Uterus (tissue), 2 donors: ENCODE data around the gene ITIH5.

Experiments used
- POLR2A ChIP-seq, 2 donors: fragments of 450-650 bp; IDR thresholded peaks; one replicate each; pipeline ENCODE4 v1.6.1; 2016; ENCODE audit warnings: antibody characterized with exemption in 2 of 2, mild to moderate bottlenecking in 1 of 2, moderate library complexity in 1 of 2
- TF ChIP-seq, protein P1 (sequence below), 4 experiments: fragments of 200-600 bp in 2 of 4; fragments of 450-650 bp in 2 of 4; sonication (generic) in 2 of 4; IDR thresholded peaks; one replicate each; pipeline ENCODE4 v1.5.1; 2016 to 2019; ENCODE audit warnings: antibody characterized with exemption in 4 of 4, mild to moderate bottlenecking in 2 of 4, moderate library complexity in 1 of 4

GRCh38 chr10:7593905-7594304 is 72.9 kb downstream of the ITIH5 start:
- no peak for TF ChIP-seq POLR2A (IDR thresholded peaks at IDR 0.05)
- TF ChIP-seq, protein P1, sequence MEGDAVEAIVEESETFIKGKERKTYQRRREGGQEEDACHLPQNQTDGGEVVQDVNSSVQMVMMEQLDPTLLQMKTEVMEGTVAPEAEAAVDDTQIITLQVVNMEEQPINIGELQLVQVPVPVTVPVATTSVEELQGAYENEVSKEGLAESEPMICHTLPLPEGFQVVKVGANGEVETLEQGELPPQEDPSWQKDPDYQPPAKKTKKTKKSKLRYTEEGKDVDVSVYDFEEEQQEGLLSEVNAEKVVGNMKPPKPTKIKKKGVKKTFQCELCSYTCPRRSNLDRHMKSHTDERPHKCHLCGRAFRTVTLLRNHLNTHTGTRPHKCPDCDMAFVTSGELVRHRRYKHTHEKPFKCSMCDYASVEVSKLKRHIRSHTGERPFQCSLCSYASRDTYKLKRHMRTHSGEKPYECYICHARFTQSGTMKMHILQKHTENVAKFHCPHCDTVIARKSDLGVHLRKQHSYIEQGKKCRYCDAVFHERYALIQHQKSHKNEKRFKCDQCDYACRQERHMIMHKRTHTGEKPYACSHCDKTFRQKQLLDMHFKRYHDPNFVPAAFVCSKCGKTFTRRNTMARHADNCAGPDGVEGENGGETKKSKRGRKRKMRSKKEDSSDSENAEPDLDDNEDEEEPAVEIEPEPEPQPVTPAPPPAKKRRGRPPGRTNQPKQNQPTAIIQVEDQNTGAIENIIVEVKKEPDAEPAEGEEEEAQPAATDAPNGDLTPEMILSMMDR (IDR thresholded peaks at IDR 0.05) = no peak
